HUES48 (cell line): Measurements from ENCODE around the gene TRIL.

ENCODE experiments used
- H3K27ac ChIP-seq: one replicate; pipeline ENCODE4 v1.7.0; 2013; ENCODE audit warnings: low read depth, low read length, inconsistent platforms
- H3K27me3 ChIP-seq: 2 replicates; pipeline ENCODE4 v1.6.1; 2013; ENCODE audit warnings: mild to moderate bottlenecking, low read length; ENCODE audit not compliant: control insufficient read depth, insufficient read depth
- H3K36me3 ChIP-seq: 2 replicates; pipeline ENCODE4 v1.6.1; 2013; ENCODE audit warnings: low read length; ENCODE audit not compliant: control insufficient read depth, insufficient read depth
- H3K4me1 ChIP-seq: 2 replicates; pipeline ENCODE4 v1.6.1; 2013; ENCODE audit warnings: mild to moderate bottlenecking, low read length; ENCODE audit not compliant: control insufficient read depth, insufficient read depth
- H3K4me3 ChIP-seq: 2 replicates; pipeline ENCODE4 v1.5.1; 2013; ENCODE audit warnings: mild to moderate bottlenecking, low read depth, low read length
- H3K9ac ChIP-seq: 2 replicates; pipeline ENCODE4 v1.6.1; 2013; ENCODE audit warnings: mild to moderate bottlenecking, low read depth, low read length, moderate library complexity
- H3K9me3 ChIP-seq: 2 replicates; pipeline ENCODE4 v1.6.1; 2013; ENCODE audit warnings: low read length; ENCODE audit not compliant: control insufficient read depth, insufficient read depth

The TRIL gene

DNA sequence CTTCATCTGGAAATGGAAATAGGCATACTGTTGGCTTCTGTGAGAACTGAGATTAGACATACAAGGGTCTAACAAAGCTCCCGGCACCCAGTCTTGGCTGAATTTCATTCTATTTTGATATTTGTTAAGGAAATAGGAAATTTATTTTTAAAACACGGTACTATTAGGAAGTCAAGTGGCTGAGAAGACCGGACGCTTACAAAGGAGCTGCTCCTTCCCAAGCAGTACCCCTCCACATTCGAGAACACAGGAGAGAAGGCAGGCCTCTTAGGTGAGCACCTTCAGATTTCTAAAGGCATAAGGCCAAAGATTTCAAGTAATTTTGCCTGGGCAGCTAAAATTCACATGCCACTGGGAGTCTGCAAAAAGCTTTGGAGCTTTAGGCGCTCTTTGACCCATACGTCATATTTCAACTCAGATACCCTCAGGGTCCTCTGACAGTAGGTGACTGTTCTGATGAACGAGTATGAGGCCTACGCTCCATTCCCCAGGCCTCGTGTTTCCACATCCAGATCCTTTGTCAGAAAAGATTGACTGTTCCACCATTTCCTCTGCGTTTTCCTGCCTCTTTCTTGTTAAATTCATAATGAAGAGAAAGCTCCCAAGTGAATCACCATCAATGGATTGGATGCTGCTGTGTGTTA lies 17.3 kb downstream of the TRIL start:
- Histone ChIP-seq H3K4me1 (no peaks in the 10 kb centered on the region), H3K9ac (no peak overlapping the region), H3K4me3 (no peak overlapping the region), H3K36me3 (no peaks in the 10 kb centered on the region), H3K27ac (no peak overlapping the region), H3K9me3 (no peaks in the 10 kb centered on the region), H3K27me3 (no peaks in the 10 kb centered on the region)

DNA sequence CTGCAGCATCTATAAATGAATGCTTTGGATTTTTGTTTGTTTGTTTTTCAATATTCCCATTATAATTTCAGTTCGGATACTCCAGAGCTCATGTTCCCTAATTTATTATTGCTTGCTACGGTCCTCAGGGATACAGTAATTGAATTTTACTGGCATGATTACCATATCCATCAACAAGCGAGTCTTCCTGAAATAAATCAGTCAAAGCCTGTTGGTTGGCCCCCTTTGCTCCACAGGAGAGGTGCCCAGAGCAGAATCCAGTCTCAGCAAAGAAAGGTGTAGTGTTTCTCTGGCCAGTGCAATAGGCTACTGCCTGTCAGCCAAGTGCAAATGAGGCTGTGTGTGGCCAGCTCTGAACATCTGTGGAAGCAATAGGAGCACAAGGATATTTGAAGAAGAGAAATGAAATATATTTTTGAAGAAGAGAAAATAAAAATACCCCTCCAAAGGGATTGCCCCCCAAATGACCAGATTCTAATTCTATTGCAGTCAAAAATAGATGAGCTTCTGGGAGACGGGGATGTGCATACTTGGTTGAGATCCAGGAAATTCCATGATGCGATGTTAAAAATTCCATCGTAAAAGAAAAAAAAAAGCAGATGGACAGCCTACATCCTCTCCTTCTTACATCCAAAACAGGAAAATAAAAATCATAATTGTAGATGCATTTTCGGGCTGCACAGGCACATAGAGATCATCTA lies 18.1 kb downstream of the TRIL start:
- Histone ChIP-seq H3K9ac (no peak overlapping the region), H3K9me3 (no peaks in the 10 kb centered on the region), H3K27ac (no peak overlapping the region), H3K36me3 (no peaks in the 10 kb centered on the region), H3K4me1 (no peaks in the 10 kb centered on the region), H3K4me3 (no peak overlapping the region), H3K27me3 (no peaks in the 10 kb centered on the region)

DNA sequence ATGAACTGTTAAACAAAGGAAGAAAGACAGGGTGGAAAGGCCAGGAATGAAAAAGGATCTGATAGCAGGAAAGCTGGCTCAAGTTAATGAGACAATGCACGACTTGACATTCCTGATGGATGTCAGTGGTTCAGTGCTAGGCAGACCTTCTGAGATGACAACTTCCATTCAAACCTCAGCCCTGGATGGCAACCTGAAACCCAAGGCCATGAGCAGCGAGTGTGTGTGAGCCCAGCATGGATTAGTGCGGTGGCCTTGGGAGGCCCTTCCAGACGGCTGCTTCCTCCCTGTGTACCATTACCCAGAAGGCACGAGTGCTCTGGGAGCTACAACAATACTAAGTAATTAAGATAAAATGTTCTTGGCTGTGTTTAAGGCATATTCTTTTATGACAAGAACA lies 18.8 kb downstream of the TRIL start:
- no peak overlapping the region for H3K27ac ChIP-seq
- no peaks in the 10 kb centered on the region for H3K9me3 ChIP-seq
- no peaks in the 10 kb centered on the region for H3K27me3 ChIP-seq
- no peak overlapping the region for H3K9ac ChIP-seq
- H3K4me1 ChIP-seq = peaks cover under 1% of the 10 kb centered on the region; the same call in 1 of the 2 replicates
- H3K4me3 ChIP-seq = no peak overlapping the region
- no peaks in the 10 kb centered on the region for H3K36me3 ChIP-seq

DNA sequence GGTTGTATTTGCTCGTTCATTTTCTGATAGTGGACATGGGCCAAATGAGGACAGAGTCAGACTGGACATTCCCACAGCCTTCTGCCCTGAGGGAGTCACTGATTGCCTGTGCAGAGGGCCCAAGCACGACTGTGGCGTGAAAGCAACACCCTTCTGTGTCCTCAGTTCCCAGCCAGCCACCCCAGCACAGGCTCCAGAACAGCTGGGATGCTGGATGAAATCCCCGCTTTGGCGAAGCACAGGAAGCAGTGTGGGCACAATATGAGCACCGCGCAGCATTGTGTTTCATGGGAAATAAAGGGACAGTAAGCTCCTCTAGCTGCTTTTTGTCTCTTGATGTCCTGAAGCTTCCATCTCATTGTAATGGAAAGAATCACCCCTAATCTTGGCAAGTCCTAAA lies 20.5 kb downstream of the TRIL start:
- no peak overlapping the region for H3K27ac ChIP-seq
- H3K9ac ChIP-seq = no peak overlapping the region
- no peaks in the 10 kb centered on the region for H3K27me3 ChIP-seq
- peaks cover 14% of the 10 kb centered on the region for H3K4me1 ChIP-seq
- no peak overlapping the region for H3K4me3 ChIP-seq
- no peaks in the 10 kb centered on the region for H3K9me3 ChIP-seq
- no peaks in the 10 kb centered on the region for H3K36me3 ChIP-seq

DNA sequence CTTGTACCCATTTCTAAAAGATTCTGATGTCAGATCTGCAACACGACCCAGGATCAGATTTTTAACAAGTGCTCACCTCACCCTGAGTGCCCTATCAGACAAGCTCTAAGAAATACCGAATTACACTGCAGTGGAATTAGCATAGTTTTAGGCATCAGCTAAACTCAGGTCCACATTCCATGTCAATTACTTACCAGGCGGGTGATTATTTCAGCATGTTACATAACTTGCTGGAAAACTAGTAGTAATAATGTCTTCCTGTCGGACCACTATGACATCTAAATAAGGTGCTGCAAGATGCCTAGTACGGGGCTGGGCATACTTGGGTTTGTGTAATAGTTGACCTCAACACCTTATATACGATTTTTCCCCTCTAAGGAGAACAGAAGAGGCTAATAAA lies 21.0 kb downstream of the TRIL start:
- Histone ChIP-seq H3K27ac (no peak overlapping the region), H3K9ac (no peak overlapping the region), H3K27me3 (no peaks in the 10 kb centered on the region), H3K9me3 (no peaks in the 10 kb centered on the region), H3K36me3 (no peaks in the 10 kb centered on the region), H3K4me3 (no peak overlapping the region), H3K4me1 (peaks cover 14% of the 10 kb centered on the region)

DNA sequence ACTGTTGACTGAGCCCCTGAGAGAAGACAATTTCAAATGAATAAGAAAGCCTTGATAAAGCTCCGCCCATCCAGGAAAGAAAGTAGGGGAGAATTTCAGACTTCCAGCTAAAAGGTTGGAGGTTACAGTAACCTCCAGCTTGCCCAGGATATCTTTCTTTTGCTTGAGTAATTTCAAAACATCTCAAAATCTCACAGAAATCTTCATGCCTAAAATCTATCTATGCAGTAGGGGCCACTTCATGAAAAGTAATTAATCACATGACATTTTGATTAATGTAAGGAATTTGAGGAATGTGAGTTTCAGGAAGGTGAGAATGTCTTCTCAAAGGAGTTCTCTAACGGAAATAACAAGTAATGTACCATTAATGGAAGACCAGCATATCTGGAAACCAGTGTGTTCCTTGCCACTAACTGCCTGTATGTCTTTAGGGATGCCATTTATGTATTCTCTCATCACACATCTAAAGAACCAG lies 24.2 kb downstream of the TRIL start:
- no peaks in the 10 kb centered on the region for H3K36me3 ChIP-seq
- H3K4me3 ChIP-seq = no peak overlapping the region
- peaks cover 15% of the 10 kb centered on the region for H3K4me1 ChIP-seq
- no peak overlapping the region; the same call in 1 of the 2 replicates for H3K9ac ChIP-seq
- no peaks in the 10 kb centered on the region for H3K27me3 ChIP-seq
- no peaks in the 10 kb centered on the region for H3K9me3 ChIP-seq
- H3K27ac ChIP-seq = peak overlapping the region; percentile 56

DNA sequence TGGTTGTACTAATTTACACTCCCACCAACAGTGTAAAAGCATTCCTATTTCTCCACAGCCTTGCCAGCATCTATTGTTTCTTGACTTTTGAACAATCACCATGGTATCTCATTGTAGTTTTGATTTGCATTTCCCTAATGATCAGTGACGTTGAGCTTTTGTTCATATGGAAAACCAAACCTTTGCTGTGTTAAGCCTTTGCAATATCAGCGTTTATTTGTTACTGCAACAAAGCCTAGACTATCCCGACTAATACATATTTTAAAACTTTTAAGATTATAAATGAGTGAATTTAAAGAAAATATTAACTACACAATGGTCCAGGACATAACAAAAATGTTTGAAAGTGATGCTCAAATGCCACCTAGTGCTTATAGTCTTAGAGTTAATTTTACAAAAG lies 26.6 kb downstream of the TRIL start:
- Histone ChIP-seq H3K9me3 (no peaks in the 10 kb centered on the region), H3K4me1 (peaks cover 23% of the 10 kb centered on the region), H3K27me3 (no peaks in the 10 kb centered on the region), H3K36me3 (no peaks in the 10 kb centered on the region), H3K27ac (no peak overlapping the region), H3K4me3 (no peak overlapping the region), H3K9ac (no peak overlapping the region)

DNA sequence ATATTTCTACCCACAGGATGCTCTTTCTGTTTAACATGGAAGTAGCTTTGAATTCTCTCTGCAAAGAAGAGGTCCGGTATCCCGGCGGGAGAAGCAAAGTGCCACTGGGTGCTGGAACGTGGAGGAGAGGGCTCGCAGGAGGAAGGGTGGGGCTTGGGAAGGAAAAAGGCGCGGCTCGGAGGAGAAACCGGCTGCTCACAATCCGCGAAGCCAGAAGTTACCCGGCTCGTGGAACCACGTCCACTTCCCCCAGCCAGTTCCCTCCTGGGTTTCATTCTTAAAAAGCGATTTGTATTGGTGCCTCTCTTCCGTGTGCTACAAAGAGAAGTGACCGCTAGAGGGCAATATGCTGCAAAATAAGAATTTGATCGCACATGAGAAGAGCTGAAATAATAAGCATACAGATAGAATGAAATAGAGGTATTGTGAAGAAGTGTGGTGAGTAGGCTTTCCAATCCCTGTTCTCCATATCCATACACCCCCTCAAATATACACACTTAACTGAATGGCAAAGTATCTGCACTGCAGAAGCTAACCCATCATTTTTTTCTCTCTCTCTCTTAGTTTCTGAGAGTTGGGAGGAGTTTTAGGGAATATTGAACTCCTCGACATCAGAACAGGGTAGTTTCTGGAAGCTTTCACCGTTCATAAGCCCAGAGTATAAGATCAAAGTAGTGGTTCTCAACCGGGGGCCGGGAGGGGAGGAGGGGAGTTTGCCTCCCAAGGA lies 31.1 kb downstream of the TRIL start:
- Histone ChIP-seq H3K9me3 (no peaks in the 10 kb centered on the region), H3K27me3 (peaks cover 13% of the 10 kb centered on the region; the same call in 1 of the 2 replicates), H3K4me3 (peak overlapping the region; percentile 67), H3K4me1 (peaks cover 25% of the 10 kb centered on the region), H3K9ac (peak overlapping the region; percentile 60), H3K27ac (no peak overlapping the region), H3K36me3 (no peaks in the 10 kb centered on the region)

DNA sequence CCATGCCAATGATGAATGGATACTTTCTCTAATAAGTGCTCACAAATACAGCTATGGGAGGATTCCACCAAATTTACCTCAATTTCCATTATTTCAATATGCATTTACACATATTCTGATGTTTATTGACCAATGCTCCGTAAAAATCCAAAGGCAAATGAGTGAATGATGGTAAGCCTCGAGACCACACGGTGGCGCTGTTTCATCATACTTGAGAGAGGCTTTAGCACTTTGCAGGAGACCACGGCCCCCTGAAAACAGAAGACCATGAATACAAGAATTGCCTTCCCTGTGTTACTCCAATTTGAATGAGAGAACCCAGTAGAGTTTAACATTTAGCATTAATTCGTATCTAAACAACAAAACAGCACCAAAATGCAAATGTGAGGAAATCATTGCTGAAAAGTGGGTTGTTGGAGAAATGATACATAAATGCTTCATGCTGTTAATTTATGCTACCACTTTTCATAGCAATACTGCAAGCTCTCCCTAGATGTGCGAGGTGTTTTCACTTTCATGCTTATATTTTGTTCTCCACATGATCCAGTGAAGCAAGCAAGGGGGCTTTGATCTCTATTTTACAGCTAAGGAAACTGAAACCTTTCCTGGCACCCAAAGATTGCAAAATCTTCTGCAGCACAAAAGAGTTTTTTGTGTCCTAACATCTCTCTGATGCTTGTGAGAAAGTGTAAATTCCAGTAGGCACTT lies 35.4 kb downstream of the TRIL start:
- Histone ChIP-seq H3K27me3 (peaks cover 13% of the 10 kb centered on the region; the same call in 1 of the 2 replicates), H3K4me1 (peaks cover 22% of the 10 kb centered on the region), H3K36me3 (no peaks in the 10 kb centered on the region), H3K4me3 (no peak overlapping the region), H3K27ac (no peak overlapping the region), H3K9ac (no peak overlapping the region), H3K9me3 (no peaks in the 10 kb centered on the region)

DNA sequence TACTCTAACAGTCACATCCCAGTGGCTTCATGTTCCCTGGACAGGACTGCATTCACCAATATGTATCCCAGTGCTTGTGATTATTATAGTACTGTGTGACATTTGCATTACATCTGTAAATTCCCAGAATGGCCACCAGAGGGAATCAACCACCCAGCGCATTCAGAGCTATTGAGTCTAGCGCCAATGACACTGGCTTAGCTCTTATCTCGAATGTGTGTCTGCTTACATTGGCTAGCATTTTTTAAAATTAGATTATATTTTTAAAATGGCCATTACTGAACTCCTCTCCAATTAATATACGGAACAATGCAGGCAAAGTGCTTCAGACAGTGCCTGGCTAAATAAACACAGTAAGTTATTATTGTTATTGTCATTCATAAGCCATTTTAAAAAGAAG lies 36.3 kb downstream of the TRIL start:
- Histone ChIP-seq H3K27ac (no peak overlapping the region), H3K9me3 (no peaks in the 10 kb centered on the region), H3K4me1 (peaks cover 20% of the 10 kb centered on the region), H3K27me3 (peaks cover 13% of the 10 kb centered on the region; the same call in 1 of the 2 replicates), H3K9ac (no peak overlapping the region), H3K36me3 (no peaks in the 10 kb centered on the region), H3K4me3 (no peak overlapping the region)
